Adipocyte (in vitro differentiated cells): ENCODE data around the gene CEP95.
"Not testable (repeated sequence)": the region's sequence is repeated elsewhere in the genome, so short reads cannot be mapped to it uniquely, and the experiment has no call there.

Source experiments
- DNase-seq: peaks from one replicate; pipeline ENCODE4 v3.0.0-alpha.2; 2015; ENCODE audit warnings: low read depth
- H3K27me3 ChIP-seq: replicated peaks from 2 replicates; pipeline ENCODE4 v1.7.0; 2013; ENCODE audit warnings: mild to moderate bottlenecking, low read length, moderate library complexity; ENCODE audit not compliant: control insufficient read depth, insufficient read depth
- H3K36me3 ChIP-seq: 2 replicates; pipeline ENCODE4 v1.7.0; 2013; ENCODE audit warnings: low read length, mild to moderate bottlenecking, moderate library complexity; ENCODE audit not compliant: control insufficient read depth, insufficient read depth, severe bottlenecking
- H3K4me1 ChIP-seq: 2 replicates; pipeline ENCODE4 v1.7.0; 2013; ENCODE audit warnings: mild to moderate bottlenecking, low read length, moderate library complexity; ENCODE audit not compliant: control insufficient read depth, insufficient read depth
- H3K4me3 ChIP-seq: 2 replicates; pipeline ENCODE4 v1.7.0; 2013; ENCODE audit warnings: mild to moderate bottlenecking, low read length, moderate library complexity
- H3K9ac ChIP-seq: 2 replicates; pipeline ENCODE4 v1.7.0; 2013; ENCODE audit warnings: mild to moderate bottlenecking, low read length, moderate library complexity
- H3K9me3 ChIP-seq: 2 replicates; pipeline ENCODE4 v1.7.0; 2013; ENCODE audit warnings: mild to moderate bottlenecking, low read length, moderate library complexity; ENCODE audit not compliant: control insufficient read depth

The CEP95 gene

GRCh38 chr17:64506576-64507412 is at the start of gene CEP95:
Gene CEP95 (plus strand): TSS chr17:64506977. CDS start chr17:64507098, 121 bp downstream.
- Histone ChIP-seq H3K27me3 (no peaks in the 10 kb centered on the region), H3K4me3 (peak within 1 kb of the TSS; percentile 93), H3K9ac (peak within 1 kb of the TSS; percentile 100), H3K36me3 (peaks cover 55% of the 10 kb centered on the region), H3K9me3 (no peaks in the 10 kb centered on the region), H3K4me1 (peaks cover 34% of the 10 kb centered on the region)
- DNase-seq = peak; percentile 98

- Histone ChIP-seq H3K4me3 (no peak overlapping the region), H3K9me3 (no peaks in the 10 kb centered on the region), H3K27me3 (no peaks in the 10 kb centered on the region), H3K9ac (no peak overlapping the region), H3K36me3 (no peaks in the 10 kb centered on the region), H3K4me1 (peaks cover 19% of the 10 kb centered on the region)
- peak; percentile 38 for DNase-seq
Measured at GRCh38 chr17:64457156-64457555, 49.6 kb upstream of the CEP95 start.

GRCh38 chr17:64458756-64459155 is 48.0 kb upstream of the CEP95 start:
- Histone ChIP-seq H3K27me3 (no peaks in the 10 kb centered on the region), H3K36me3 (no peaks in the 10 kb centered on the region), H3K9ac (no peak overlapping the region), H3K4me1 (peaks cover 19% of the 10 kb centered on the region), H3K9me3 (no peaks in the 10 kb centered on the region), H3K4me3 (no peak overlapping the region)
- no peak for DNase-seq

- H3K4me1 ChIP-seq = peaks cover 19% of the 10 kb centered on the region
- no peaks in the 10 kb centered on the region for H3K9me3 ChIP-seq
- H3K27me3 ChIP-seq = no peaks in the 10 kb centered on the region
- no peak overlapping the region for H3K4me3 ChIP-seq
- H3K9ac ChIP-seq = no peak overlapping the region
- no peaks in the 10 kb centered on the region for H3K36me3 ChIP-seq
- DNase-seq = peak; percentile 46
Measured at GRCh38 chr17:64459284-64459747, 47.5 kb upstream of the CEP95 start.

- not testable (repeated sequence) for H3K27me3 ChIP-seq, H3K4me3 ChIP-seq, DNase-seq, H3K36me3 ChIP-seq, H3K9me3 ChIP-seq, H3K9ac ChIP-seq
- H3K4me1 ChIP-seq = peaks cover 19% of the 10 kb centered on the region
Measured at GRCh38 chr17:64459818-64460217, 47.0 kb upstream of the CEP95 start.

GRCh38 chr17:64460955-64461354 is 45.8 kb upstream of the CEP95 start:
- Histone ChIP-seq H3K9ac (no peak overlapping the region), H3K36me3 (no peaks in the 10 kb centered on the region), H3K27me3 (no peaks in the 10 kb centered on the region), H3K9me3 (no peaks in the 10 kb centered on the region), H3K4me1 (peaks cover 19% of the 10 kb centered on the region), H3K4me3 (no peak overlapping the region)
- DNase-seq = no peak

GRCh38 chr17:64461788-64462187 is 45.0 kb upstream of the CEP95 start:
- no peak overlapping the region for H3K4me3 ChIP-seq
- H3K9me3 ChIP-seq = no peaks in the 10 kb centered on the region
- no peaks in the 10 kb centered on the region for H3K36me3 ChIP-seq
- no peak overlapping the region for H3K9ac ChIP-seq
- no peak for DNase-seq
- H3K4me1 ChIP-seq = peaks cover 19% of the 10 kb centered on the region
- H3K27me3 ChIP-seq = no peaks in the 10 kb centered on the region

- no peak for DNase-seq
- Histone ChIP-seq H3K36me3 (no peaks in the 10 kb centered on the region), H3K4me1 (no peaks in the 10 kb centered on the region), H3K9me3 (no peaks in the 10 kb centered on the region), H3K9ac (no peak overlapping the region), H3K4me3 (no peak overlapping the region), H3K27me3 (no peaks in the 10 kb centered on the region)
Measured at GRCh38 chr17:64466019-64466735, 40.6 kb upstream of the CEP95 start.

- not testable (repeated sequence) for DNase-seq, H3K4me3 ChIP-seq, H3K9ac ChIP-seq, H3K4me1 ChIP-seq, H3K27me3 ChIP-seq, H3K36me3 ChIP-seq, H3K9me3 ChIP-seq
Measured at GRCh38 chr17:64466834-64467233, 39.9 kb upstream of the CEP95 start.

- Histone ChIP-seq H3K4me3 (no peak overlapping the region), H3K27me3 (no peaks in the 10 kb centered on the region), H3K36me3 (no peaks in the 10 kb centered on the region), H3K4me1 (no peaks in the 10 kb centered on the region), H3K9ac (no peak overlapping the region), H3K9me3 (no peaks in the 10 kb centered on the region)
- DNase-seq = no peak
Measured at GRCh38 chr17:64470625-64471024, 36.2 kb upstream of the CEP95 start.

- Histone ChIP-seq H3K36me3 (no peaks in the 10 kb centered on the region), H3K4me3 (no peak overlapping the region), H3K9ac (no peak overlapping the region), H3K9me3 (no peaks in the 10 kb centered on the region), H3K4me1 (no peaks in the 10 kb centered on the region), H3K27me3 (no peaks in the 10 kb centered on the region)
- DNase-seq = no peak
Measured at GRCh38 chr17:64471440-64471839, 35.3 kb upstream of the CEP95 start.
